ENCODE results near the gene UBD. TPM values are rescaled to one million over a fixed set of nuclear protein-coding genes. Genes with fewer than 3 reads are reported as not detected.

UBD gene
- total and polyA plus RNA-seq, 10 of the 15 experiments (the other 5 are each of a cell fraction or from before 2014, with no cell fraction given): 23.4 to 101 (median 35.7) TPM

GRCh38 chr6:29530671-29531310 lies 28.7 kb downstream of the UBD start:
- ChIA-PET CTCF (no interaction called here), RAD21 (ENCODE audit: unreplicated experiment) (no interaction called here), POLR2A (no interaction called here), SMC1A (ENCODE audit: uncharacterized antibody, unreplicated experiment) (no interaction called here)
- intact Hi-C loops (cut with micrococcal nuclease; ENCODE audit: unreplicated experiment): no loop called here
- Histone ChIP-seq H3K4me2 (ENCODE audit: control insufficient read depth, insufficient read depth) (no peak overlapping the region), H3K27me3 (replicated peaks in 1 of 2; ENCODE audit: control insufficient read depth in 2 of 2, insufficient read depth in 2 of 2, low read length in 1 of 2) (no peaks in the 10 kb centered on the region), H3K4me3 (no peak overlapping the region), H3K9me3 (replicated peaks; ENCODE audit: control insufficient read depth, insufficient read depth, low read length) (no peaks in the 10 kb centered on the region), H3K9ac (ENCODE audit: control insufficient read depth, insufficient read depth, low read length) (no peak overlapping the region), H3K36me3 (ENCODE audit: control insufficient read depth in 2 of 2, insufficient read depth in 2 of 2, low read length in 1 of 2) (no peaks in the 10 kb centered on the region), H3K27ac (ENCODE audit: control insufficient read depth, insufficient read depth) (no peak overlapping the region), H2AFZ (ENCODE audit: control insufficient read depth, low read depth, low read length) (no peak overlapping the region), H3K79me2 (ENCODE audit: control insufficient read depth, insufficient read depth, low read length) (no peaks in the 10 kb centered on the region), H3K4me1 (ENCODE audit: control insufficient read depth, insufficient read depth, low read length) (no peaks in the 10 kb centered on the region), H4K20me1 (ENCODE audit: control insufficient read depth, insufficient read depth) (no peaks in the 10 kb centered on the region)
- TF ChIP-seq ZNF207 (IDR thresholded peaks at IDR 0.05; ENCODE audit: borderline replicate concordance) (no peak), SIN3A (IDR thresholded peaks at IDR 0.05; ENCODE audit: low read depth, low read length) (no peak), E4F1 (IDR thresholded peaks at IDR 0.05; ENCODE audit: borderline replicate concordance, partially characterized antibody) (no peak), BHLHE40 (IDR thresholded peaks at IDR 0.05; ENCODE audit: borderline replicate concordance in 1 of 2, low read depth in 2 of 2, low read length in 1 of 2) (no peak), POLR2A (IDR thresholded peaks at IDR 0.05; ENCODE audit: low read depth, low read length) (no peak), ESRRA (IDR thresholded peaks at IDR 0.05; ENCODE audit: low read length) (no peak), NBN (IDR thresholded peaks at IDR 0.05) (no peak), TCF12 (IDR thresholded peaks at IDR 0.05; ENCODE audit: low read depth, low read length) (no peak), BMI1 (IDR thresholded peaks at IDR 0.05; ENCODE audit: borderline replicate concordance) (no peak), PAX5 (IDR thresholded peaks at IDR 0.05; ENCODE audit: borderline replicate concordance, low read depth, low read length) (no peak), ATF7 (IDR thresholded peaks at IDR 0.05; ENCODE audit: low read depth) (no peak), SUPT20H (IDR thresholded peaks at IDR 0.05; ENCODE audit: borderline replicate concordance, control insufficient read depth, low read depth, low read length) (no peak), ZNF622 (IDR thresholded peaks at IDR 0.05) (no peak), ZSCAN29 (IDR thresholded peaks at IDR 0.05) (no peak), CBX3 (IDR thresholded peaks at IDR 0.05; ENCODE audit: borderline replicate concordance, low read depth) (no peak), NFYB (IDR thresholded peaks at IDR 0.05; ENCODE audit: insufficient read depth, low read depth, low read length) (no peak)
- TF ChIP-seq, protein P1, sequence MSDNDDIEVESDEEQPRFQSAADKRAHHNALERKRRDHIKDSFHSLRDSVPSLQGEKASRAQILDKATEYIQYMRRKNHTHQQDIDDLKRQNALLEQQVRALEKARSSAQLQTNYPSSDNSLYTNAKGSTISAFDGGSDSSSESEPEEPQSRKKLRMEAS (IDR thresholded peaks at IDR 0.05; ENCODE audit: low read depth, low read length): no peak
- TF ChIP-seq, protein P2, sequence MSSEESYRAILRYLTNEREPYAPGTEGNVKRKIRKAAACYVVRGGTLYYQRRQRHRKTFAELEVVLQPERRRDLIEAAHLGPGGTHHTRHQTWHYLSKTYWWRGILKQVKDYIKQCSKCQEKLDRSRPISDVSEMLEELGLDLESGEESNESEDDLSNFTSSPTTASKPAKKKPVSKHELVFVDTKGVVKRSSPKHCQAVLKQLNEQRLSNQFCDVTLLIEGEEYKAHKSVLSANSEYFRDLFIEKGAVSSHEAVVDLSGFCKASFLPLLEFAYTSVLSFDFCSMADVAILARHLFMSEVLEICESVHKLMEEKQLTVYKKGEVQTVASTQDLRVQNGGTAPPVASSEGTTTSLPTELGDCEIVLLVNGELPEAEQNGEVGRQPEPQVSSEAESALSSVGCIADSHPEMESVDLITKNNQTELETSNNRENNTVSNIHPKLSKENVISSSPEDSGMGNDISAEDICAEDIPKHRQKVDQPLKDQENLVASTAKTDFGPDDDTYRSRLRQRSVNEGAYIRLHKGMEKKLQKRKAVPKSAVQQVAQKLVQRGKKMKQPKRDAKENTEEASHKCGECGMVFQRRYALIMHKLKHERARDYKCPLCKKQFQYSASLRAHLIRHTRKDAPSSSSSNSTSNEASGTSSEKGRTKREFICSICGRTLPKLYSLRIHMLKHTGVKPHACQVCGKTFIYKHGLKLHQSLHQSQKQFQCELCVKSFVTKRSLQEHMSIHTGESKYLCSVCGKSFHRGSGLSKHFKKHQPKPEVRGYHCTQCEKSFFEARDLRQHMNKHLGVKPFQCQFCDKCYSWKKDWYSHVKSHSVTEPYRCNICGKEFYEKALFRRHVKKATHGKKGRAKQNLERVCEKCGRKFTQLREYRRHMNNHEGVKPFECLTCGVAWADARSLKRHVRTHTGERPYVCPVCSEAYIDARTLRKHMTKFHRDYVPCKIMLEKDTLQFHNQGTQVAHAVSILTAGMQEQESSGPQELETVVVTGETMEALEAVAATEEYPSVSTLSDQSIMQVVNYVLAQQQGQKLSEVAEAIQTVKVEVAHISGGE (CRISPR knock-in tag; IDR thresholded peaks at IDR 0.05): no peak
- FAIRE-seq (no peak), ATAC-seq (no peak), DNase-seq (ENCODE audit: low read depth, low spot score) (no peak)
- in situ Hi-C loops (cut with MboI): no loop called here
- 0% methylated on average over 2 of the region's 2 CpGs for WGBS (ENCODE audit: insufficient coverage, insufficient replicate concordance, low lambda C conversion rate, missing lambda C conversion rate)
- BruUV-seq (replicated peaks): no TSS peak

All from GM12878 (cell line).